Neuron (in vitro differentiated cells): Measurements from ENCODE around the gene ENTR1.

Source experiments
- H2AFZ ChIP-seq: one replicate; pipeline ENCODE4 v1.6.1; 2013; ENCODE audit warnings: low read depth, mild to moderate bottlenecking, inconsistent platforms, low read length, moderate library complexity
- H3K27me3 ChIP-seq: one replicate; pipeline ENCODE4 v1.6.1; 2013; ENCODE audit warnings: low read length; ENCODE audit not compliant: insufficient read depth
- H3K36me3 ChIP-seq: one replicate; pipeline ENCODE4 v1.6.1; 2013; ENCODE audit warnings: low read length; ENCODE audit not compliant: insufficient read depth
- H3K4me1 ChIP-seq: one replicate; pipeline ENCODE4 v1.6.1; 2013; ENCODE audit warnings: low read length; ENCODE audit not compliant: insufficient read depth
- H3K4me3 ChIP-seq: 2 replicates; pipeline ENCODE4 v1.5.1; 2013; ENCODE audit warnings: mild to moderate bottlenecking, low read length, moderate library complexity
- H3K9me3 ChIP-seq: one replicate; pipeline ENCODE4 v1.6.1; 2013; ENCODE audit warnings: low read length

Gene ENTR1

GRCh38 chr9:136372006-136372405, 38.4 kb downstream of the ENTR1 start:
- Histone ChIP-seq H3K9me3 (no peaks in the 10 kb centered on the region), H3K4me1 (peaks cover 22% of the 10 kb centered on the region), H3K36me3 (no peaks in the 10 kb centered on the region), H2AFZ (no peak overlapping the region), H3K4me3 (no peak overlapping the region), H3K27me3 (no peaks in the 10 kb centered on the region)

GRCh38 chr9:136371533-136371880, 38.9 kb downstream of the ENTR1 start:
- peaks cover 22% of the 10 kb centered on the region for H3K4me1 ChIP-seq
- no peaks in the 10 kb centered on the region for H3K27me3 ChIP-seq
- H3K9me3 ChIP-seq, result no peaks in the 10 kb centered on the region
- H2AFZ ChIP-seq, result no peak overlapping the region
- no peaks in the 10 kb centered on the region for H3K36me3 ChIP-seq
- no peak overlapping the region for H3K4me3 ChIP-seq

- Histone ChIP-seq H2AFZ (no peak overlapping the region), H3K9me3 (no peaks in the 10 kb centered on the region), H3K4me3 (no peak overlapping the region), H3K36me3 (no peaks in the 10 kb centered on the region), H3K4me1 (peaks cover 22% of the 10 kb centered on the region), H3K27me3 (no peaks in the 10 kb centered on the region)
Measured at GRCh38 chr9:136370687-136371532, 39.5 kb downstream of the ENTR1 start.

GRCh38 chr9:136370037-136370436, 40.4 kb downstream of the ENTR1 start:
- Histone ChIP-seq H3K4me3 (no peak overlapping the region), H3K9me3 (no peaks in the 10 kb centered on the region), H2AFZ (no peak overlapping the region), H3K36me3 (no peaks in the 10 kb centered on the region), H3K27me3 (no peaks in the 10 kb centered on the region), H3K4me1 (peaks cover 22% of the 10 kb centered on the region)

GRCh38 chr9:136368190-136368589, 42.2 kb downstream of the ENTR1 start:
- Histone ChIP-seq H3K9me3 (no peaks in the 10 kb centered on the region), H3K36me3 (no peaks in the 10 kb centered on the region), H3K4me3 (no peak overlapping the region), H2AFZ (no peak overlapping the region), H3K4me1 (peaks cover 13% of the 10 kb centered on the region), H3K27me3 (no peaks in the 10 kb centered on the region)

- Histone ChIP-seq H3K4me1 (peaks cover 7% of the 10 kb centered on the region), H3K36me3 (no peaks in the 10 kb centered on the region), H3K9me3 (no peaks in the 10 kb centered on the region), H3K27me3 (no peaks in the 10 kb centered on the region), H3K4me3 (no peak overlapping the region), H2AFZ (no peak overlapping the region)
Measured at GRCh38 chr9:136367296-136368145, 42.9 kb downstream of the ENTR1 start.

- Histone ChIP-seq H3K36me3 (no peaks in the 10 kb centered on the region), H3K27me3 (no peaks in the 10 kb centered on the region), H3K4me1 (no peaks in the 10 kb centered on the region), H3K9me3 (no peaks in the 10 kb centered on the region), H2AFZ (no peak overlapping the region), H3K4me3 (no peak overlapping the region)
Measured at GRCh38 chr9:136366826-136367225, 43.6 kb downstream of the ENTR1 start.

GRCh38 chr9:136365775-136366222, 44.6 kb downstream of the ENTR1 start:
- Histone ChIP-seq H3K4me3 (no peak overlapping the region), H3K36me3 (no peaks in the 10 kb centered on the region), H3K27me3 (no peaks in the 10 kb centered on the region), H2AFZ (no peak overlapping the region), H3K4me1 (no peaks in the 10 kb centered on the region), H3K9me3 (no peaks in the 10 kb centered on the region)

GRCh38 chr9:136364942-136365774, 45.3 kb downstream of the ENTR1 start:
- H3K27me3 ChIP-seq, result no peaks in the 10 kb centered on the region
- H3K4me1 ChIP-seq, result no peaks in the 10 kb centered on the region
- H3K9me3 ChIP-seq, result no peaks in the 10 kb centered on the region
- H3K36me3 ChIP-seq, result no peaks in the 10 kb centered on the region
- no peak overlapping the region for H2AFZ ChIP-seq
- H3K4me3 ChIP-seq, result no peak overlapping the region

- Histone ChIP-seq H3K27me3 (no peaks in the 10 kb centered on the region), H3K4me1 (no peaks in the 10 kb centered on the region), H3K9me3 (no peaks in the 10 kb centered on the region), H2AFZ (no peak overlapping the region), H3K4me3 (peak overlapping the region; percentile 4), H3K36me3 (no peaks in the 10 kb centered on the region)
Measured at GRCh38 chr9:136363949-136364748, 46.3 kb downstream of the ENTR1 start.

- Histone ChIP-seq H2AFZ (no peak within 1 kb of the TSS), H3K27me3 (no peaks in the 10 kb centered on the region), H3K9me3 (no peaks in the 10 kb centered on the region), H3K36me3 (no peaks in the 10 kb centered on the region), H3K4me3 (peak within 1 kb of the TSS; percentile 70), H3K4me1 (no peaks in the 10 kb centered on the region)
Measured at GRCh38 chr9:136363106-136363948, 47.1 kb downstream of the ENTR1 start, which contains the start of gene DNLZ. Gene DNLZ (minus strand): TSS chr9:136363744. CDS start chr9:136363714, 30 bp downstream.
